OCI-LY3 (cell line): ENCODE data around the gene ZFR2.
"Not testable (repeated sequence)": the region's sequence is repeated elsewhere in the genome, so short reads cannot be mapped to it uniquely, and the experiment has no call there.

ENCODE experiments used
- H2AFZ ChIP-seq: fragments of 200-600, 300-600 bp; shearing (Covaris generic); 2 replicates; pipeline ENCODE4 v1.6.0; 2014; ENCODE audit warnings: antibody characterized with exemption, low read depth, low read length
- H3K27ac ChIP-seq: fragments of 200-600, 300-600 bp; sonication (generic); 2 replicates; pipeline ENCODE4 v1.5.1; 2014; ENCODE audit warnings: mild to moderate bottlenecking, low read length, moderate library complexity, mixed read lengths
- H3K27me3 ChIP-seq: fragments of 200-600, 300-600 bp; sonication (generic); 2 replicates; pipeline ENCODE4 v1.6.1; 2014; ENCODE audit warnings: low read depth, low read length, mixed read lengths
- H3K36me3 ChIP-seq: fragments of 200-600, 300-600 bp; sonication (generic); replicated peaks from 2 replicates; pipeline ENCODE3; 2014; ENCODE audit warnings: low read depth, low read length, mixed read lengths
- H3K4me1 ChIP-seq: fragments of 300-600, 200-600 bp; sonication (generic); 2 replicates; pipeline ENCODE4 v1.6.1; 2014; ENCODE audit warnings: low read length, mixed read lengths
- H3K4me2 ChIP-seq: fragments of 200-600, 300-600 bp; sonication (generic); 2 replicates; pipeline ENCODE4 v1.6.1; 2014; ENCODE audit warnings: low read length, mixed read lengths
- H3K4me3 ChIP-seq: fragments of 300-600, 200-600 bp; sonication (generic); 2 replicates; pipeline ENCODE4 v1.5.1; 2014; ENCODE audit warnings: antibody characterized with exemption, mild to moderate bottlenecking, low read length, moderate library complexity
- H3K79me2 ChIP-seq: fragments of 300-600, 200-600 bp; shearing (Covaris generic); 2 replicates; pipeline ENCODE4 v1.6.1; 2014; ENCODE audit warnings: mild to moderate bottlenecking, low read length, mixed read lengths
- H3K9ac ChIP-seq: fragments of 300-600, 200-600 bp; shearing (Covaris generic); 2 replicates; pipeline ENCODE4 v1.6.0; 2014; ENCODE audit warnings: mild to moderate bottlenecking, low read length, moderate library complexity
- H3K9me3 ChIP-seq: fragments of 200-600, 300-600 bp; shearing (Covaris generic); 2 replicates; pipeline ENCODE4 v1.6.1; 2014; ENCODE audit warnings: low read length, mixed read lengths; ENCODE audit not compliant: insufficient read depth
- H4K20me1 ChIP-seq: fragments of 200-600, 300-600 bp; sonication (generic); 2 replicates; pipeline ENCODE4 v1.6.1; 2016; ENCODE audit warnings: low read length, mixed read lengths; ENCODE audit not compliant: insufficient read depth
- CTCF ChIP-seq: fragments of 200-600, 300-600 bp; sonication (generic); IDR thresholded peaks from 2 replicates; pipeline ENCODE4 v1.5.1; 2014; ENCODE audit warnings: antibody characterized with exemption, low read length, low read depth
- EZH2phosphoT487 ChIP-seq: fragments of 200-600 bp; shearing (Covaris generic); IDR thresholded peaks from 2 replicates; pipeline ENCODE4 v1.6.1; 2018; ENCODE audit warnings: antibody characterized with exemption, mixed run types, low read depth

Gene ZFR2

GRCh38 chr19:3899531-3900294 lies 30.9 kb upstream of the ZFR2 start:
- H3K9me3 ChIP-seq: no peaks in the 10 kb centered on the region
- no peak overlapping the region for H2AFZ ChIP-seq
- no peak overlapping the region for H3K4me3 ChIP-seq
- H3K79me2 ChIP-seq: no peaks in the 10 kb centered on the region
- H3K27ac ChIP-seq: no peak overlapping the region
- H3K4me1 ChIP-seq: no peaks in the 10 kb centered on the region
- no peaks in the 10 kb centered on the region for H3K36me3 ChIP-seq
- H4K20me1 ChIP-seq: no peaks in the 10 kb centered on the region
- H3K27me3 ChIP-seq: no peaks in the 10 kb centered on the region
- no peak for TF ChIP-seq CTCF
- no peak for TF ChIP-seq EZH2phosphoT487
- H3K9ac ChIP-seq: no peak overlapping the region
- H3K4me2 ChIP-seq: no peak overlapping the region

- H3K36me3 ChIP-seq: no peaks in the 10 kb centered on the region
- no peaks in the 10 kb centered on the region for H3K27me3 ChIP-seq
- H2AFZ ChIP-seq: no peak overlapping the region
- H3K9me3 ChIP-seq: no peaks in the 10 kb centered on the region
- H3K79me2 ChIP-seq: no peaks in the 10 kb centered on the region
- H3K4me1 ChIP-seq: no peaks in the 10 kb centered on the region
- H3K4me3 ChIP-seq: no peak overlapping the region
- no peaks in the 10 kb centered on the region for H4K20me1 ChIP-seq
- H3K27ac ChIP-seq: no peak overlapping the region
- H3K4me2 ChIP-seq: no peak overlapping the region
- TF ChIP-seq EZH2phosphoT487 (no peak), CTCF (no peak)
- H3K9ac ChIP-seq: no peak overlapping the region
Measured at GRCh38 chr19:3898426-3898825, 29.6 kb upstream of the ZFR2 start.

GRCh38 chr19:3897936-3898335 lies 29.1 kb upstream of the ZFR2 start:
- H3K9me3 ChIP-seq: no peaks in the 10 kb centered on the region
- H3K27ac ChIP-seq: no peak overlapping the region
- H3K27me3 ChIP-seq: no peaks in the 10 kb centered on the region
- H3K4me1 ChIP-seq: no peaks in the 10 kb centered on the region
- H2AFZ ChIP-seq: no peak overlapping the region
- H3K4me2 ChIP-seq: no peak overlapping the region
- no peaks in the 10 kb centered on the region for H3K36me3 ChIP-seq
- no peak overlapping the region for H3K4me3 ChIP-seq
- H3K79me2 ChIP-seq: no peaks in the 10 kb centered on the region
- H4K20me1 ChIP-seq: no peaks in the 10 kb centered on the region
- TF ChIP-seq CTCF: no peak
- no peak for TF ChIP-seq EZH2phosphoT487
- no peak overlapping the region for H3K9ac ChIP-seq

- no peak for TF ChIP-seq CTCF
- no peak for TF ChIP-seq EZH2phosphoT487
- no peaks in the 10 kb centered on the region for H3K36me3 ChIP-seq
- H4K20me1 ChIP-seq: no peaks in the 10 kb centered on the region
Measured at GRCh38 chr19:3895788-3896187, 26.9 kb upstream of the ZFR2 start.

GRCh38 chr19:3894959-3895358 lies 26.1 kb upstream of the ZFR2 start:
- not testable (repeated sequence) for H3K36me3 ChIP-seq, H4K20me1 ChIP-seq, H3K9me3 ChIP-seq, H3K27ac ChIP-seq, H3K79me2 ChIP-seq, H3K9ac ChIP-seq, H3K4me2 ChIP-seq, H3K4me1 ChIP-seq, H3K27me3 ChIP-seq, H2AFZ ChIP-seq, H3K4me3 ChIP-seq

More at GRCh38 chr19:3895788-3896187, 26.9 kb upstream of the ZFR2 start:
- Histone ChIP-seq H3K9ac (no peak overlapping the region), H3K27ac (no peak overlapping the region), H3K9me3 (no peaks in the 10 kb centered on the region), H3K27me3 (no peaks in the 10 kb centered on the region), H3K79me2 (no peaks in the 10 kb centered on the region), H3K4me2 (no peak overlapping the region), H3K4me1 (no peaks in the 10 kb centered on the region), H3K4me3 (no peak overlapping the region), H2AFZ (no peak overlapping the region)
